DND-41 (cell line): ENCODE data around the gene KIAA1671.

Experiments used
- CTCF ChIP-seq: IDR thresholded peaks from 2 replicates; pipeline ENCODE4 v1.5.1; 2012; ENCODE audit warnings: borderline replicate concordance, low read length, moderate library complexity, mild to moderate bottlenecking; ENCODE audit not compliant: poor library complexity, severe bottlenecking; ENCODE audit errors: extremely low read depth
- EZH2 ChIP-seq: IDR thresholded peaks from 3 replicates; pipeline ENCODE4 v1.6.1; 2012; ENCODE audit warnings: borderline replicate concordance, low read depth, mild to moderate bottlenecking, moderate library complexity, low read length, inconsistent platforms; ENCODE audit not compliant: severe bottlenecking

GRCh38 chr22:25081409-25081824 lies 128.9 kb downstream of the KIAA1671 start:
- TF ChIP-seq CTCF (peak; percentile 67), EZH2 (no peak)
